MM.1S (cell line): ENCODE results near the gene KRT73.

Experiments used
- CTCF ChIP-seq: fragments of 300-600 bp; sonication (generic); IDR thresholded peaks from 2 replicates; pipeline ENCODE4 v1.5.1; 2016; ENCODE audit warnings: antibody characterized with exemption, low read length, mixed read lengths
- EZH2 ChIP-seq: fragments of 300-600 bp; sonication (generic); optimal IDR thresholded peaks from 2 replicates; pipeline ENCODE3; 2017; ENCODE audit warnings: low read depth, mild to moderate bottlenecking, antibody characterized with exemption, low read length, mixed read lengths

- TF ChIP-seq CTCF (no peak), EZH2 (no peak)
These were observed 47.8 kb downstream of the KRT73 start for GRCh38 chr12:52570511-52570910.
